WTC11 (cell line): ENCODE results near the gene CCNQ. TPM values are rescaled to one million over a fixed set of nuclear protein-coding genes. Genes with fewer than 3 reads are reported as not detected.

Experiments used
- ATAC-seq: fragments of 200-7000 bp; cut with Tn5 transposase; 2 replicates; pipeline ENCODE4 v1.10.0; 2021; ENCODE audit warnings: mild to moderate bottlenecking, moderate library complexity
- CTCF ChIA-PET: fragments of 300-600 bp; sonication (Branson Sonifier 250); formaldehyde crosslinking; loops from one replicate; lab custom pipeline; 2021; ENCODE audit warnings: antibody characterized with exemption; lab: Charles Lee
- POLR2A ChIA-PET: fragments of 350-600 bp; sonication (Branson Sonifier 250); formaldehyde crosslinking; loops from one replicate; lab custom pipeline; 2021; ENCODE audit warnings: antibody characterized with exemption; lab: Charles Lee
- DNase-seq: peaks from one replicate; pipeline ENCODE4 v3.0.0; 2021; ENCODE audit warnings: low spot score
- H3K27ac Mint-ChIP-seq: 2 replicates; pipeline ENCODE4 v1.8.0; 2021; ENCODE audit warnings: mixed read lengths
- H3K27me3 Mint-ChIP-seq: 2 replicates; pipeline ENCODE4 v1.8.0; 2021; ENCODE audit warnings: low read depth, mild to moderate bottlenecking, moderate library complexity, mixed read lengths
- H3K36me3 Mint-ChIP-seq: 2 replicates; pipeline ENCODE4 v1.8.0; 2021; ENCODE audit warnings: mixed read lengths
- H3K4me1 Mint-ChIP-seq: 2 replicates; pipeline ENCODE4 v1.8.0; 2022; ENCODE audit warnings: mixed read lengths
- H3K4me3 Mint-ChIP-seq: 2 replicates; pipeline ENCODE4 v1.8.0; 2021; ENCODE audit warnings: mild to moderate bottlenecking, moderate library complexity, mixed read lengths
- H3K9me3 Mint-ChIP-seq: 2 replicates; pipeline ENCODE4 v1.8.0; 2021; ENCODE audit warnings: mixed read lengths
- ATF1 ChIP-seq: sonication (generic); formaldehyde crosslinking; IDR thresholded peaks from 2 replicates; pipeline ENCODE4 v1.8.1; 2023; ENCODE audit warnings: mild to moderate bottlenecking, moderate library complexity, missing genetic modification reagents
- ATF3 ChIP-seq: sonication (generic); formaldehyde crosslinking; conservative IDR thresholded peaks from 2 replicates; pipeline ENCODE4 v1.8.1; 2022; ENCODE audit warnings: mild to moderate bottlenecking, missing genetic modification reagents
- ELF4 ChIP-seq: sonication (generic); formaldehyde crosslinking; IDR thresholded peaks from 2 replicates; pipeline ENCODE4 v1.8.1; 2022; ENCODE audit warnings: low read depth, mild to moderate bottlenecking, moderate library complexity, missing genetic modification reagents
- FOXJ3 ChIP-seq: sonication (generic); formaldehyde crosslinking; IDR thresholded peaks from 2 replicates; pipeline ENCODE4 v1.9.0; 2021; ENCODE audit warnings: missing genetic modification reagents, mild to moderate bottlenecking, borderline replicate concordance
- FOXK1 ChIP-seq: sonication (generic); formaldehyde crosslinking; IDR thresholded peaks from 2 replicates; pipeline ENCODE4 v1.8.0; 2022; ENCODE audit warnings: mild to moderate bottlenecking, moderate library complexity, missing genetic modification reagents
- IRF1 ChIP-seq: sonication (generic); formaldehyde crosslinking; IDR thresholded peaks from 2 replicates; pipeline ENCODE4 v1.8.0; 2023; ENCODE audit warnings: missing genetic modification reagents
- MXD4 ChIP-seq: fragments of 250-450 bp; sonication (Bioruptor Pico); IDR thresholded peaks from 2 replicates; pipeline ENCODE4 v1.8.0; 2021; ENCODE audit warnings: mild to moderate bottlenecking, moderate library complexity, borderline replicate concordance
- PRDM15 ChIP-seq: sonication (generic); formaldehyde crosslinking; IDR thresholded peaks from 2 replicates; pipeline ENCODE4 v1.8.0; 2022; ENCODE audit warnings: missing genetic modification reagents
- SMAD3 ChIP-seq: sonication (generic); formaldehyde crosslinking; IDR thresholded peaks from 2 replicates; pipeline ENCODE4 v1.8.0; 2022; ENCODE audit warnings: missing genetic modification reagents, mild to moderate bottlenecking, borderline replicate concordance
- TP53 ChIP-seq: sonication (generic); formaldehyde crosslinking; IDR thresholded peaks from 2 replicates; pipeline ENCODE4 v1.8.1; 2023; ENCODE audit warnings: mild to moderate bottlenecking, missing genetic modification reagents
- USF1 ChIP-seq: sonication (generic); formaldehyde crosslinking; IDR thresholded peaks from 2 replicates; pipeline ENCODE4 v1.8.0; 2022; ENCODE audit warnings: mild to moderate bottlenecking, missing genetic modification reagents
- ZNF219 ChIP-seq: sonication (generic); formaldehyde crosslinking; IDR thresholded peaks from 2 replicates; pipeline ENCODE4 v1.8.0; 2023; ENCODE audit warnings: missing genetic modification reagents, mild to moderate bottlenecking, borderline replicate concordance
- ZNF281 ChIP-seq: sonication (generic); formaldehyde crosslinking; IDR thresholded peaks from 2 replicates; pipeline ENCODE4 v1.8.0; 2023; ENCODE audit warnings: mild to moderate bottlenecking, missing genetic modification reagents
- ZNF396 ChIP-seq: fragments of 250-450 bp; sonication (Bioruptor Pico); IDR thresholded peaks from 2 replicates; pipeline ENCODE4 v1.8.0; 2021; ENCODE audit warnings: mild to moderate bottlenecking, moderate library complexity, borderline replicate concordance
- ZNF512 ChIP-seq: sonication (generic); formaldehyde crosslinking; IDR thresholded peaks from 2 replicates; pipeline ENCODE4 v1.8.1; 2022; ENCODE audit warnings: missing genetic modification reagents, borderline replicate concordance
- total RNA-seq: library from RNA; stranded (reverse); gene quantifications from 3 replicates; pipeline ENCODE4 v1.2.3, GENCODE V29; 2021

The CCNQ gene
- total RNA-seq, 1 experiment from 2014 or later = 17.4 TPM

GRCh38 chrX:153592966-153593688, 5.8 kb downstream of the CCNQ start:
- H3K27ac Mint-ChIP-seq = no peak overlapping the region
- POLR2A ChIA-PET = no interaction called here
- no peaks in the 10 kb centered on the region for H3K9me3 Mint-ChIP-seq

GRCh38 chrX:153592091-153592833, 6.7 kb downstream of the CCNQ start:
- Mint-ChIP-seq H3K9me3 (no peaks in the 10 kb centered on the region), H3K36me3 (peaks cover 10% of the 10 kb centered on the region), H3K27me3 (no peaks in the 10 kb centered on the region), H3K27ac (no peak overlapping the region), H3K4me1 (no peaks in the 10 kb centered on the region), H3K4me3 (no peak overlapping the region)
- POLR2A ChIA-PET = no interaction called here
- ATAC-seq (no peak), DNase-seq (no peak)
- no peak for TF ChIP-seq ZNF396 (CRISPR knock-in tag)
- TF ChIP-seq IRF1 (CRISPR knock-in tag) = no peak
- TF ChIP-seq PRDM15 = no peak
- no peak for TF ChIP-seq ATF1 (CRISPR knock-in tag)
- no peak for TF ChIP-seq FOXJ3 (CRISPR knock-in tag)
- TF ChIP-seq ZNF281 (CRISPR knock-in tag) = no peak
- no peak for TF ChIP-seq ELF4 (CRISPR knock-in tag)
- CTCF ChIA-PET = interaction anchor here (1.0 kb wide), 1 partner anchor 58 kb away, joined by 6 read pairs; no protein-coding TSS in a partner anchor

More at GRCh38 chrX:153592966-153593688, 5.8 kb downstream of the CCNQ start:
- CTCF ChIA-PET = interaction anchor here (1.0 kb wide), 1 partner anchor 57 kb away, joined by 6 read pairs; no protein-coding TSS in a partner anchor
- Mint-ChIP-seq H3K4me1 (peaks cover 6% of the 10 kb centered on the region), H3K4me3 (no peak overlapping the region), H3K27me3 (peaks cover 4% of the 10 kb centered on the region; the same call in 1 of the 2 replicates), H3K36me3 (peaks cover 7% of the 10 kb centered on the region)
- DNase-seq (no peak), ATAC-seq (no peak)
- TF ChIP-seq ZNF219 (CRISPR knock-in tag) (no peak), FOXK1 (CRISPR knock-in tag) (no peak)

GRCh38 chrX:153590961-153591956, 7.7 kb downstream of the CCNQ start:
- ChIA-PET CTCF (no interaction called here), POLR2A (no interaction called here)
- no peak overlapping the region for H3K4me3 Mint-ChIP-seq
- H3K36me3 Mint-ChIP-seq = peaks cover 10% of the 10 kb centered on the region
- no peaks in the 10 kb centered on the region for H3K4me1 Mint-ChIP-seq
- ATAC-seq (no peak), DNase-seq (no peak)
- H3K9me3 Mint-ChIP-seq = no peaks in the 10 kb centered on the region
- H3K27ac Mint-ChIP-seq = no peak overlapping the region
- no peaks in the 10 kb centered on the region for H3K27me3 Mint-ChIP-seq
- TF ChIP-seq SMAD3 (no peak), USF1 (CRISPR knock-in tag) (no peak), MXD4 (CRISPR knock-in tag) (no peak), TP53 (CRISPR knock-in tag) (no peak), ATF3 (no peak), ZNF512 (CRISPR knock-in tag) (no peak)
